NCI-H2081 treated with DMSO at 0.1 percent for 48 hours (cell line): ENCODE measurements around the gene ERG28.
"Not testable (repeated sequence)": the region's sequence is repeated elsewhere in the genome, so short reads cannot be mapped to it uniquely, and the experiment has no call there.

Experiments
- DNase-seq: peaks from one replicate; lab custom pipeline; 2025; lab: John Stamatoyannopoulos, UW

ERG28 gene

GRCh38 chr14:75625034-75625433, 35.6 kb downstream of the ERG28 start:
- DNase-seq = no peak

DNA sequence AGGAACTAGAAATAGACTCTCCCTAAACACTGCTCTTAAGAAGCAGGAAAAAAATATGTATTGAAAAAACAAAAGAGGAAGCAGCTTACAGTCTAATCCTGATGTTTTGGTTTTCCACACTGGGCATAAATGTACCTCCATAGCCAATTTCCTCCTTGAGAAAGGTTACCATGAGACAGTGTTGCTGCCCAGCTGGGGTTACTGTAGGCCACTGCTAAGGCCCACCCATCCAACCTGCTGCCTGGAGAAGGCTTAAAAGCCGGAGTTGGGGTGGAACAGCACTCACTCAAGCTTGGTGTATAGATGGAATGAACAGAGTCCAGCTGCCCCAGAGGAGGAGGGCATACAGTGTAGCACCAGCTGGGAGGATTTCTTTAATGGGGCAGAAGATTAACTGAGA, 41.1 kb downstream of the ERG28 start:
- no peak for DNase-seq

GRCh38 chr14:75615200-75615599, 45.5 kb downstream of the ERG28 start:
- no peak for DNase-seq

DNA sequence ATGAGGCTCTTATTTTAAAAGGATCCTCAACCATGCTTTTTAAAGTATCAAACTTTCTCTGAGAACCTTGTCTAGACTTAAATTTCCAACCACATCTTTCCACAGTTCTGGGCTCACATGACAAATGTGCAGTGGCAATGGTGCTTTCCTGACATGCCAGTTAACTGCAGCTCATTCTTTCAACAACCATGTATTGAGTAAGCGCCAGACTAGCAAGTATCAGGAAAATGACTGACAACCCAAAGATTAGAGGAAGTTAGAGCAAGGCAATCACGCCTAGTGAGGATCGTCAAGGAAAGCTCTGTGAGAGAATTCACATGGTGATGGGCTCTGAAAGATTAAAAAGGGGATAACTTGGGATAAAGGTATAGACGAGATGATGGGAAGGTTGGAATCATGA, 46.5 kb downstream of the ERG28 start:
- no peak for DNase-seq

DNA sequence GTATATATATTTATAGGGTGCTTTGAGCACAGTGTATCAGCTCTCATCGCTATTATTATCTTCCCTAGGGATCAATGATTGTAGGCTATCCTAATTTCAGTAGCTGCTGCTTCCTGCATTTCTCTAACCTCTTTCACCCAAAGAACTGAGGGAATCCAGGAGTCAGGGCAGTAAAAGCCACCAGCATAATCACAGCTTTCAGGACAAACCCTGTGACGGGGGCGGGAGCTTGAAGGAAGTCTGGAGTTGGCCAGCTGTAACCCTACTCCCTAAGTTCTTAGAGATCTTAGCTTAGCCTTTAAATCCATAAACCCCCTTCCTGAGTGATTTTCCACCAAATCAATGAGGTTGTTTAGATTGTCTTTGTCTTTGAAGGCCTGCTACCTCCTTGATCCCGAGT, 48.5 kb downstream of the ERG28 start:
- DNase-seq = no peak

DNA sequence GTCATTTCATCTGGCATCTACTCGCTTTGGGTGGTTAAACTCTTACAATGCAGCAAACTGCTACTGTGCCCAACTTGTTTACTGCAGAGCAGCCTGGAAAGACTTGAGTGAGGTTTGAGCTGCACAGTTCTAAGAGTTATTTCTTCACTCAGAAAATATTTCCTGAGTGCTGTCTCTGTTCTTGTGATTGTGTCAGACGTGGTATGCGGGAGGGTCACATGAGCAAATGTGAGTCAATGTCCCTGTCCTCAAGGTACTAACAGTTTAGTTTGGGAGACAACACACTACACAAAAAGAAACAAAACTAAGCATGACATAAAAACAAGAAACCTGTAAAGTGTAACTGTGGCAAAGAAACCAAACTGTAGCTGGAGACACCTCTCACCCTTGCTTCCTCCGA, 49.8 kb downstream of the ERG28 start:
- no peak for DNase-seq

DNA sequence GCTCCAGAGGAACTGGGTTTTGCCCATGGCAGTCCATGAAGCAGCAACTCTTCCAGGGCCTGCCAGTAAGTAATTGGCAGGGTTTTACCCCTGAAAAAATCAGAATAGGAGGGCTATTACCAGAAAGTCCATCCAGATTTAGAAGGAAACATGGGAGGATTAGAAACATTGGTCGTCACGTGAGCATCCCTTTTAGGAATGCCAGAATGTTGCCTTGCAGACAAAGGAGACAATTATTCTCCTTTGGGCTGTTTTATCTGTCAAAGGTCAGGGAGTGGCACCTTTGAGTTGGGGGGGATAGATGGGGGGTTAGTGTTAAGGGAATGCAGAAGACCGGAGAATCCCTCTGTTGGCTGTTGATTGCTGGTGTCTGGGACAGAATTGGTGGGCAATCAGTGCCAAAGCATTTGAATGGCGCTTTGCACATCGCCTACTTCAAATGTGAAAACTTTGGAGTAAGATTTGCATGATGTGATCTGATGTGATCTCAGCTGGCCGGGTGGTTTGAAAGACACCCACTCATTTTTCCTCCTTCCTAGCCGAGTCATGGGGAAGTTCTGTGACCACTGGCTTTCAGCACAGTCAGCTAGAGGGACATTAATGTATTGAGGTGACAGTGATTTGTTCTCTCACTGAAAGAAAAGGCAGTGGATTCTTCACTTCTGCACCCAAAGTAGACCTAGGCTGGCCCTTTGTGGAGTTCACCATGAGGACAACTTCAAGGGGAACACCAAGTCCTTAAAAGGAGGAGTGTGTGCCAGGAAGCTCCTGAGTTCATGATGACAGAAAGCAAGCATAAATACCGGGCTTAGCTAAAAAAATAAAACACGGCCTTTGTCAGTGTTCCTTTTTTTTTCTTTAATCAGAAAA, 50.8 kb downstream of the ERG28 start:
- no peak for DNase-seq

DNA sequence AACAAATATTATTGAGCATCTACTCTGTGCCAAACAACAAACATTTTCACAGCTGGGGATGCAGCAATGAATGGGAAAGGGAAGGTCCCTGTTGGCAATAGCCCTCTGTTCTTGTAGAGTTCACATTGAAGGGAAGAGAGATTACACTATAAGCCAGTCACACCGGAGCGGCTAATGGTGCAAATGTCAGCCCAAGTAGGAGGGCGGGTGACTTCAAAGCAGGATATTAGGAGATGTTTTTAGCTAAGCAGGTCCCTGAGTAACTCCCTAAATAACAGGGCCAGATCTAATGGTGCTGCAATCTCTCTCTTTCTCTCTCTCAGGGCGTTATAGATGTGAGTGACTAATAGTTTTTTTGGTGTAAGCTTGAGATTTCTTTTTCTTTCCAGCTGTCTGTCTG, 51.6 kb downstream of the ERG28 start:
- no peak for DNase-seq

DNA sequence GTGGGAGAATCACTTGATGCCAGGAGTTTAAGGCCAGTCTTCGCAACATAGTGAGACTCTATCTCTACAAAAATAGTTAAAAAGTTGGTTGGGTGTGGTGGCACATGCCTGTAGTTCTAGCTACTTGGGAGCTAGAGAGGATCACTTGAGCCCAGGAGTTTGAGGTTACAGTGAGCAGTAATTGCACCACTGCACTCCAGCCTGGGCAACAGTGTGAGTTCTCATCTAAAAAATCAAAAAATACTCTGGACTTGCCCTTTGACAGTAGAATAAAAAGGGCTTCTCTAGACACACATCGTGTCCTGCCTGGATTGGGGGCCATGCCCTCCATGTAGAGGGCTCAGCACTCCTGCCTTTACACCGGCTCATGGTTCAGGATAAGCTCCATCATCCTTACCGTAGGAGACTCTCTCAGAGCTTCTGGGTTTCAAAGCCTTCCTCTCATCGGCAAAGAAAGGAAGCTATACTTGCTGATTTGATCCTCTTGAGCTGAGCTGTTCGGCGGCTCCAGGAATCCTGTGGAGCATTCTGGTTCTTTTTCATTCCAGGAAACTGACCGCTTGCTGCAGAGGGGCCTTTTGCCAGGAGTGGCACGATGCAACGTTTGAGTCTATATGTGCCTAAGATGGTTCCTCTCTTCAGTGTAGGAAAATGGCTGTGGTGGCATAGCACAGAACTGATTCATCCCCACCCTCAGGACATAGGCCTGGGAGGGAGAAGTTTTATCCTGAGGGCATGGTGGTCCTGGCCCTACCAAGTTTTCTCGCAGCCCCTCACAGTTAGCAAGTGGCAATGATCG, 52.6 kb downstream of the ERG28 start:
- DNase-seq = no peak

DNA sequence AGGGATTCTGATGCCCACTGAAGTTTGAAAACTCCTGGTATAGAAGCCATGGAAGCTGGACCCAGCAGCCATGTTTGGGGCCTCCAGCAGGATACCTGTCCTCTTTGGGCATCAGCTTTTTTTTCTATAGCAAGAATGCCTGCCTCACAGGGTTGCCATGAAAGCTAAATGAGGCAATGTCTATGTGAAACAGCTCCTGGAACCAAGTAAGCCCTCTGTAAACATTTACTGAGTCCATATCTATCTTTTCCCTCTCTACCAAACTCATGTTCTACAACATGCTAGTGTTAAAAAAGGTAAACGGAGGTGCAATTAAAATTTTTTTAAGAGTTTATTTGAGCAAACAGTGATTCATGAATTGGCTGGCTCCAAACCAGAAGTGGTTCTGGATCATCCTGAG, 53.6 kb downstream of the ERG28 start:
- DNase-seq = no peak

GRCh38 chr14:75605916-75606315, 54.8 kb downstream of the ERG28 start:
- no peak for DNase-seq

- DNase-seq = no peak
Measured at GRCh38 chr14:75604979-75605851, 55.5 kb downstream of the ERG28 start.

DNA sequence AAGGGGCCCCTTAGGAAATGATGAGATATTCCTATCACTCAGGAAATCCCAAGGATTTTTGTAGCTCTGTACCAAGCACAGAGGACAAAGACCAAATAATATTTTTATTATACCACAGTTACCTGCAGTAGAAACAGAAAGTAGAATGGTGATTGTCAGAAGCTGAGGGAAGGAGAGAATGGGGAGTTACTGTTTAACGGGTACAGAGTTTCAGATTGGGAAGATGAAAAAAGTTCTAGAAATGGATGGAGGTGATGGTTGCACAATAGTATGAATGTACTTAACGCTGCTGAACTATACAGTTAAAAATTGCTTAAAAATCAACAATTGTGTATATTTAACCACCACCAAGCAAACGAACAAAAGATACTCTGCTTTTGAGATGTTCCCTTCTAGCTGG, 58.2 kb downstream of the ERG28 start:
- no peak for DNase-seq

DNA sequence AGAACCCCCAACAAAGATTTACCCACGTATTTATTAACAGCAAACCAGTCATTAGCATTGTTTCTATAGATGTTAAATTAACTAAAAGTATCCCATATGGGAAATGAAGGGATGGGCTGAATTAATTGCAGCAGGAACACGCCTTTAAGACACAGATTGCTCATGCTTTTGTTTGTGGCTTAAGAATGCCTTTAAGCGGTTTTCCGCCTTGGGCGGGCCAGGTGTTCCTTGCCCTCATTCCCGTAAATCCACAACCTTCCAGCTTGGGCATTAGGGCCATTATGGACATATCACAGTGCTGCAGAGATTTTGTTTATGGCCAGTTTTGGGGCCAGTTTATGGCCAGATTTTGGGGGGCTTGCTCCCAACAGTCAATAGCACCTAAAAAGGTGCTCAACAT, 59.6 kb downstream of the ERG28 start:
- not testable (repeated sequence) for DNase-seq

- not testable (repeated sequence) for DNase-seq
Measured at GRCh38 chr14:75600100-75600499, 60.6 kb downstream of the ERG28 start.
